ENCODE results near the gene ATAD3B.
A peak's percentile ranks its signal among the peaks of the same experiment; 100 is the strongest.
"Not testable (repeated sequence)": the region's sequence is repeated elsewhere in the genome, so short reads cannot be mapped to it uniquely, and the experiment has no call there.

Gene ATAD3B

GRCh38 chr1:1481811-1482210 is 10.2 kb downstream of the ATAD3B start:
- DNase-seq, result not testable (repeated sequence)

- DNase-seq, result no peak
Observed at GRCh38 chr1:1482856-1483255, 11.3 kb downstream of the ATAD3B start.

GRCh38 chr1:1483714-1484113 is 12.1 kb downstream of the ATAD3B start:
- no peak for DNase-seq

- not testable (repeated sequence) for DNase-seq
Observed at GRCh38 chr1:1484976-1485750, 13.6 kb downstream of the ATAD3B start.

DNA sequence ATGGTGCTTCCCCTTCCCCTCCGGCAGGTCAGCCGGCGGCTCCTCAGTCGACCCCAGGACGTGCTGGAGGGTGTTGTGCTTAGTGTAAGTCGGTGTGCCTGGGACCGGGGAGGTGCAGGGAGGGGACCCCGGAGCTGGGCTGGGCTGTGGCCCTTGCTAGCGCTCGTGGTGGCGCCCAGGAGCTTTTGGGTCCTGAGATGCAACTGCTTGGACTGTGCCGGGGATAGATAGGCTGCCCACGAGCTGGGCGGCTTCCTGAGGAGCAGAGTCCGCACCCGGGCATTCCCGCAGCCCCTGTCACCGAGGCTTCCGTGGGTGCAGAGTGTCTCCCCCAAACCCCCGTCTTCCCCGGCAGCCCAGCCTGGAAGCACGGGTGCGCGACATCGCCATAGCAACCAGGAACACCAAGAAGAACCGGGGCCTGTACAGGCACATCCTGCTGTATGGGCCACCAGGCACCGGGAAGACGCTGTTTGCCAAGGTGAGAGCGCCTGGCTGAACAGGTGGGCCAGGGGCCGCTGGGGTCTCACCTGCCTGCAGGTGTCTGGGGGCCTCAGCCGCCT is 14.3 kb downstream of the ATAD3B start:
- DNase-seq, result not testable (repeated sequence)

GRCh38 chr1:1487701-1488100 is 16.1 kb downstream of the ATAD3B start:
- no peak for DNase-seq

GRCh38 chr1:1489231-1489630 is 17.7 kb downstream of the ATAD3B start:
- no peak for DNase-seq

GRCh38 chr1:1489861-1490260 is 18.3 kb downstream of the ATAD3B start:
- DNase-seq, result no peak

DNA sequence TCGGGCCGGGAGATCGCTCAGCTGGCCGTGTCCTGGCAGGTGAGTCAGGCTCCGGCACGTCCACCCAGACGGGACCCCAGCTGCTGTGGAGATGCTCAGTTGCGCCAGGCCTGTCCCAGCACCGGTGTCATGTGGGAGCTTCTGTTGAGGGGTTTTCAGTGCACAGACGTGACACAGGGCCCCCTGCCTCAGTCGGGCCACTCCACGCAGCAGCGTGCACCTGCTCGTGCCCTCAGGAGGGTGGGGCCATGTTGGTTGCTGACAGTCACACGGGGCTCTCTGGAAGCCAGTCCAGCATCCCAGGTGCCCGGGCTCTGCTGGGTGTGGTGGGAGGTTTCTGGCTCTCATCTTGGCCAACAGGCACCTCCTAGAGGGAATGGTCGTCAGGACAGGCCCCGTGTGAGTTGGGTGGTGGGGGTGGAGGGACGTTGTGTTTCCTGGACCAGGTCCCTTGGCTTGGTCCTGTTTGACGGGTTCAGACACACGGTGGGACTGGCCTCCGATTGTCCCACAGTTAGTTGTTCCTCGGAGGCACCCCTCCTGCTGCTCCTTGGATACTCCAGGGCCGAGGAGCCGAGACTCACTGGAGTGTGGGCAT is 19.2 kb downstream of the ATAD3B start:
- DNase-seq, result no peak

- DNase-seq, result no peak
Observed at GRCh38 chr1:1491601-1492000, 20.0 kb downstream of the ATAD3B start.

DNA sequence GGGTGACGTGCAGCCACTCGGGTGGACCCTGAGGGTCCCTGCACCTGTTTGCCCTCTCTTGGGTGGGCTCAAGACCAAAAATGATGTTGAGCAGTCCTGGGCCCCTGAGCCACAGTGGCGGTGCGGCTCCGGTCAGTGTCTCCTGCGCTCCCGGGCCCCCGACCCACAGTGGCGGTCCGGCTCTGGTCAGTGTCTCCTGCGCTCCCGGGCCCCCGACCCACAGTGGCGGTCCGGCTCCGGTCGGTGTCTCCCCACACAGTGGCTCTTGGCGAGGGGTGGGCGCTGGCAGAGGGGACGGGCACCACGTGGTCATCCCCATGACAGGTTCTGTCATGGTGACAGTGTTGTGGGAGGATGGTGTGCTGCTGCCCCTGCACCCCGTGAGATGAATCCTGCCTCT is 22.7 kb downstream of the ATAD3B start:
- DNase-seq, result not testable (repeated sequence)

GRCh38 chr1:1495461-1495975 is 24.0 kb downstream of the ATAD3B start:
- not testable (repeated sequence) for DNase-seq

GRCh38 chr1:1504777-1505365 is 33.3 kb downstream of the ATAD3B start:
- peak; percentile 55 for DNase-seq

- not testable (repeated sequence) for DNase-seq
Observed at GRCh38 chr1:1505366-1505798, 33.8 kb downstream of the ATAD3B start.

DNA sequence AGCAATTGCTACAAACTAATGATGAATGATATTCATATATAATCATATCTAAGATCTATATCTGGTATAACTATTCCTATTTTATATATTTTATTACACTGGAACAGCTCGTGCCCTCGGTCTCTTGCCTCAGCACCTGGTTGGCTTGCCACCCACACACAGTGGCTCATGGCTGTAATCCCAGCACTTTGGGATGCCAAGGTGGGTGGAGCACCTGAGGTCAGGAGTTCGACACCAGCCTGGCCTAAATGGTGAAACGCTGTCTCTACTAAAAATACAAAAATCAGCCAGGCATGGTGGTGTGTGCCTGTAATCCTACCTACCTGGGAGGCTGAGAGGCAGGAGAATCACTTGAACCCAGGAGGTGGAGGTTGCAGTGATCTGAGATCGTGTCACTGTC is 34.2 kb downstream of the ATAD3B start:
- not testable (repeated sequence) for DNase-seq

- no peak for DNase-seq
Observed at GRCh38 chr1:1507305-1507704, 35.7 kb downstream of the ATAD3B start.

- not testable (repeated sequence) for DNase-seq
Observed at GRCh38 chr1:1508775-1509464, 37.4 kb downstream of the ATAD3B start.

DNA sequence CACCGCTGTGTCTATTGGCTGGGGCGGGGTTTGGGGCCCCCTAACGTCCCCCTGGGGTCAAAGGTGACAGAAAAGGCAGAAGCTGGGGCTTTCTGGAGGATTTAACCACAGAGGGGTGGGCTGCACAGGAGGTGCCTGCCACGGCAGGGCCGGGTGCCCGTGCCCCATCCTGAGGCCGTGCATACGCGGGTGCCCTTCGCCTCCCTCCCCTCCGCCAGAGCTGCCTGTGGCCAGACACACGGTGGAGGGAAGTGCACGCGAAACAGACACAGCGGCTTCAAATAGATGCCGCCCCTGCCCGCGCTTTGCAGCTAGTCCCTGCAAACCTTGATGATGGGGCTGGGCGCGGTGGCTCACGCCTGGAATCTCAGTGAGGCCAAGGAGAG is 37.9 kb downstream of the ATAD3B start:
- DNase-seq, result not testable (repeated sequence)

- no peak for DNase-seq
Observed at GRCh38 chr1:1510912-1511532, 39.5 kb downstream of the ATAD3B start.

- peak; percentile 95 for DNase-seq
Observed at GRCh38 chr1:1511533-1512285, 40.1 kb downstream of the ATAD3B start, which contains the start of gene ATAD3A. Gene ATAD3A, plus strand, starts transcription at chr1:1512162. Its CDS starts 107 bp downstream, at chr1:1512269.

DNA sequence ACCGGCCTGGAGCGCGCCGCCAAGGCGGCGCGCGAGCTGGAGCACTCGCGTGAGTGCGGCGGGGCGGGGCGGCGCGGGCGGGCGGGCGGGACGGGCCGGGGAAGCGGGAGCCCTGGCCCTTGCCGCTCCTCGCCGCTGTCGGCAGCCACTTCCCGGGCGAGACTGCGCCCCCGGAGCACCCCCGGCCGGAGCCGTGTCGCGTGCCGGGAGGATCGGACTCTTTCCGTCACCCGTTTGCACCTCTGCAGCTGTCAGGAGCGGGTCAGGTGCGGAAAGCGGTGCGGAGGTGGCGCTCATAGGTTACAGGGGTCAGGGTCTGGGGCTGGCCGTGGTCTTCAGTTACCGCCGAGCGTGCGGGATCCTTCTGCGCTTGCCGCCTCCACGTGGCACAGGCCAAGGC is 40.9 kb downstream of the ATAD3B start:
- not testable (repeated sequence) for DNase-seq
